HepG2 (cell line): ENCODE measurements around the gene FOXK2. TPM values are rescaled to one million over a fixed set of nuclear protein-coding genes. Genes with fewer than 3 reads are reported as not detected.
A peak's percentile ranks its signal among the peaks of the same experiment; 100 is the strongest.

Source experiments
- EEA1 ChIP-seq: sonication (generic); formaldehyde crosslinking; IDR thresholded peaks from 2 replicates; pipeline ENCODE4 v1.5.1; 2020; ENCODE audit warnings: mild to moderate bottlenecking, missing genetic modification reagents, borderline replicate concordance
- GATAD2A ChIP-seq: IDR thresholded peaks from 2 replicates; pipeline ENCODE4 v1.6.1; 2016
- HOXA7 ChIP-seq: sonication (generic); formaldehyde crosslinking; IDR thresholded peaks from 2 replicates; pipeline ENCODE4 v1.8.1; 2022; ENCODE audit warnings: mild to moderate bottlenecking, missing genetic modification reagents, moderate library complexity
- MXI1 ChIP-seq: IDR thresholded peaks from 3 replicates; pipeline ENCODE4 v1.6.1; 2012; ENCODE audit warnings: low read depth, low read length, inconsistent platforms, borderline replicate concordance
- NFATC3 ChIP-seq: sonication (generic); formaldehyde crosslinking; IDR thresholded peaks from 2 replicates; pipeline ENCODE4 v1.5.1; 2020; ENCODE audit warnings: mild to moderate bottlenecking, missing genetic modification reagents
- NFKB2 ChIP-seq: sonication (generic); formaldehyde crosslinking; IDR thresholded peaks from 2 replicates; pipeline ENCODE4 v1.4.0; 2020; ENCODE audit warnings: missing genetic modification reagents, borderline replicate concordance
- RAD51 ChIP-seq: fragments of 450-650 bp; IDR thresholded peaks from 2 replicates; pipeline ENCODE4 v1.6.1; 2016; ENCODE audit warnings: borderline replicate concordance
- SIX1 ChIP-seq: sonication (generic); formaldehyde crosslinking; IDR thresholded peaks from 2 replicates; pipeline ENCODE4 v1.4.0; 2020; ENCODE audit warnings: missing genetic modification reagents, borderline replicate concordance
- SMARCC2 ChIP-seq: fragments of 450-650 bp; IDR thresholded peaks from 2 replicates; pipeline ENCODE4 v1.6.1; 2017; ENCODE audit warnings: antibody characterized with exemption, mild to moderate bottlenecking
- STAT6 ChIP-seq: sonication (generic); formaldehyde crosslinking; IDR thresholded peaks from 2 replicates; pipeline ENCODE4 v1.4.0; 2020; ENCODE audit warnings: missing genetic modification reagents, mild to moderate bottlenecking, borderline replicate concordance
- ZNF264 ChIP-seq: sonication (generic); formaldehyde crosslinking; IDR thresholded peaks from 2 replicates; pipeline ENCODE4 v1.4.0; 2020; ENCODE audit warnings: missing genetic modification reagents
- ZNF670 ChIP-seq: sonication (generic); formaldehyde crosslinking; IDR thresholded peaks from 2 replicates; pipeline ENCODE4 v1.8.0; 2022; ENCODE audit warnings: mild to moderate bottlenecking, missing genetic modification reagents, borderline replicate concordance
- ZNF709 ChIP-seq: sonication (generic); formaldehyde crosslinking; IDR thresholded peaks from 2 replicates; pipeline ENCODE4 v1.5.0; 2020; ENCODE audit warnings: mild to moderate bottlenecking, missing genetic modification reagents
- ZNF780A ChIP-seq: sonication (generic); formaldehyde crosslinking; IDR thresholded peaks from 2 replicates; pipeline ENCODE4 v1.8.0; 2022; ENCODE audit warnings: mild to moderate bottlenecking, missing genetic modification reagents, moderate library complexity
- polyA plus RNA-seq, 8 experiments: library from polyadenylated mRNA; depleted of rRNA in 3 of 8; stranded (reverse) in 7 of 8; unstranded in 1 of 8; fragments of >200 nt; fragmentation: Illumina TruSeq in 4 of 8; extraction: Trizol in 4 of 8; gene quantifications; 2 replicates each; pipeline versions ENCODE4 v1.2.1 to v1.2.3, GENCODE V29; 2011 to 2016; ENCODE audit warnings: low read depth in 4 of 8, missing spikeins in 1 of 8, mixed read lengths in 1 of 8; ENCODE audit not compliant: insufficient read depth in 1 of 8
- total RNA-seq, 5 experiments: library from RNA; depleted of rRNA; stranded (reverse); fragments of >200 nt; fragmentation: Illumina TruSeq; extraction: Trizol; gene quantifications; 2 replicates each; pipeline ENCODE4 v1.2.3, GENCODE V29; 2016; ENCODE audit warnings: low read depth in 1 of 5
- TF ChIP-seq, protein P1 (sequence below): IDR thresholded peaks from 2 replicates; pipeline ENCODE4 v1.6.1; 2016; ENCODE audit warnings: missing genetic modification reagents, missing compliant biosample characterization
- TF ChIP-seq, protein P2 (sequence below): fragments of 450-650 bp; IDR thresholded peaks from 2 replicates; pipeline ENCODE4 v1.6.1; 2016
- TF ChIP-seq, protein P3 (sequence below): sonication (generic); formaldehyde crosslinking; IDR thresholded peaks from 2 replicates; pipeline ENCODE4 v1.4.0; 2020; ENCODE audit warnings: mild to moderate bottlenecking, missing genetic modification reagents
- TF ChIP-seq, protein P4 (sequence below): sonication (generic); formaldehyde crosslinking; IDR thresholded peaks from 2 replicates; pipeline ENCODE4 v1.4.0; 2020; ENCODE audit warnings: missing genetic modification reagents, borderline replicate concordance
- TF ChIP-seq, protein P5 (sequence below): sonication (generic); formaldehyde crosslinking; IDR thresholded peaks from 2 replicates; pipeline ENCODE4 v1.5.0; 2020; ENCODE audit warnings: missing genetic modification reagents

The FOXK2 gene
- total and polyA plus RNA-seq, 2 of the 13 experiments (the other 11 are each of a cell fraction or from before 2014, with no cell fraction given) = 67.1 to 67.2 TPM

DNA sequence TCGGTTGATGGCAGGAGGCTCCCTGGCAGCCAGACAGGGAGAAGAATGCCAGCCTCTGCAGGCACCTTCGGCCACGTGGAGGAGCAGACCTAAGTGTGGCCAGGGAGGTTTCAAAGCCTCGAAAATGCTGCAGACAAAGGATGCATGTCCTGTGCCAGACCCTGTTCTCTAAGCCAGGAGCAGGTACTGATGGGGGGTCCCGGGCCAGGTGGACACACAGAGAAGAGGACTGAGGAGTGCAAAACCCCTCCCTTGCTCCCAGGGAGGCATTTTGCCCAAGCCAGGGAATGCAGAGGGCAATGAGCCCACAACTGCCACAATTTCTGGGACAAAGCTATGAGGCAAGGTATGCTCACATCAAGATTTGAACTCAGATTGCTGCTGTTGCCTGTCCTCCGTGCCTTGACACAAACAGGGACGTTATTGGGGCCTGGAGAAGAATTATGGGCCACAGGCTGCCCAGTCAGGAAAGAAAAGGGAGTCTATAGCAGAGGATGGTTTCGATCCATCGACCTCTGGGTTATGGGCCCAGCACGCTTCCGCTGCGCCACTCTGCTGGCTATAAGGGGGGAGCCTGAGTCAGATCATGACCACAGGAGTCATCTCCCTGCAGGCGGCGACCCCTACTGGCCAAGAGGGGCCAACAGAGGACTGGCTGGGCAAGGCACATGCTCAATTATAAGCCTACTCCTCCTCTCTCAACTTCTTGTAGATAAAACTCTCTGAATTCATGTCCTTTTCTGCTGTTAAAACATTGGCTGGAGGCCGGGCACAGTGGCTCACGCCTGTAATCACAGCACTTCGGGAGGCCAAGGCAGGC, 25.1 kb upstream of the FOXK2 start (continued):
- TF ChIP-seq STAT6 (CRISPR knock-in tag) (peak; percentile 85), ZNF709 (peak; percentile 93), SIX1 (peak; percentile 69; the same call in 1 of the 2 replicates), ZNF780A (CRISPR knock-in tag) (no peak), HOXA7 (CRISPR knock-in tag) (no peak), GATAD2A (CRISPR knock-in tag) (peak; percentile 96), ZNF264 (CRISPR knock-in tag) (peak; percentile 65; the same call in 1 of the 2 replicates), EEA1 (CRISPR knock-in tag) (peak; percentile 36; the same call in 1 of the 2 replicates), ZNF670 (CRISPR knock-in tag) (peak; percentile 97; the same call in 1 of the 2 replicates), MXI1 (peak; percentile 73; the same call in 2 of the 3 replicates), RAD51 (no peak), NFATC3 (CRISPR knock-in tag) (0 out of 2 replicates have a peak, but pooled peaks have one; percentile 67), SMARCC2 (no peak), NFKB2 (CRISPR knock-in tag) (peak; percentile 68; the same call in 1 of the 2 replicates)
- TF ChIP-seq, protein P1, sequence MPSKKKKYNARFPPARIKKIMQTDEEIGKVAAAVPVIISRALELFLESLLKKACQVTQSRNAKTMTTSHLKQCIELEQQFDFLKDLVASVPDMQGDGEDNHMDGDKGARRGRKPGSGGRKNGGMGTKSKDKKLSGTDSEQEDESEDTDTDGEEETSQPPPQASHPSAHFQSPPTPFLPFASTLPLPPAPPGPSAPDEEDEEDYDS (CRISPR knock-in tag) = peak; percentile 82
- TF ChIP-seq, protein P2, sequence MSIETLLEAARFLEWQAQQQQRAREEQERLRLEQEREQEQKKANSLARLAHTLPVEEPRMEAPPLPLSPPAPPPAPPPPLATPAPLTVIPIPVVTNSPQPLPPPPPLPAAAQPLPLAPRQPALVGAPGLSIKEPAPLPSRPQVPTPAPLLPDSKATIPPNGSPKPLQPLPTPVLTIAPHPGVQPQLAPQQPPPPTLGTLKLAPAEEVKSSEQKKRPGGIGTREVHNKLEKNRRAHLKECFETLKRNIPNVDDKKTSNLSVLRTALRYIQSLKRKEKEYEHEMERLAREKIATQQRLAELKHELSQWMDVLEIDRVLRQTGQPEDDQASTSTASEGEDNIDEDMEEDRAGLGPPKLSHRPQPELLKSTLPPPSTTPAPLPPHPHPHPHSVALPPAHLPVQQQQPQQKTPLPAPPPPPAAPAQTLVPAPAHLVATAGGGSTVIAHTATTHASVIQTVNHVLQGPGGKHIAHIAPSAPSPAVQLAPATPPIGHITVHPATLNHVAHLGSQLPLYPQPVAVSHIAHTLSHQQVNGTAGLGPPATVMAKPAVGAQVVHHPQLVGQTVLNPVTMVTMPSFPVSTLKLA = peak; percentile 35; the same call in 1 of the 2 replicates
- TF ChIP-seq, protein P3, sequence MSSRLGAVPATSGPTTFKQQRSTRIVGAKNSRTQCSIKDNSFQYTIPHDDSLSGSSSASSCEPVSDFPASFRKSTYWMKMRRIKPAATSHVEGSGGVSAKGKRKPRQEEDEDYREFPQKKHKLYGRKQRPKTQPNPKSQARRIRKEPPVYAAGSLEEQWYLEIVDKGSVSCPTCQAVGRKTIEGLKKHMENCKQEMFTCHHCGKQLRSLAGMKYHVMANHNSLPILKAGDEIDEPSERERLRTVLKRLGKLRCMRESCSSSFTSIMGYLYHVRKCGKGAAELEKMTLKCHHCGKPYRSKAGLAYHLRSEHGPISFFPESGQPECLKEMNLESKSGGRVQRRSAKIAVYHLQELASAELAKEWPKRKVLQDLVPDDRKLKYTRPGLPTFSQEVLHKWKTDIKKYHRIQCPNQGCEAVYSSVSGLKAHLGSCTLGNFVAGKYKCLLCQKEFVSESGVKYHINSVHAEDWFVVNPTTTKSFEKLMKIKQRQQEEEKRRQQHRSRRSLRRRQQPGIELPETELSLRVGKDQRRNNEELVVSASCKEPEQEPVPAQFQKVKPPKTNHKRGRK (CRISPR knock-in tag) = no peak
- TF ChIP-seq, protein P4, sequence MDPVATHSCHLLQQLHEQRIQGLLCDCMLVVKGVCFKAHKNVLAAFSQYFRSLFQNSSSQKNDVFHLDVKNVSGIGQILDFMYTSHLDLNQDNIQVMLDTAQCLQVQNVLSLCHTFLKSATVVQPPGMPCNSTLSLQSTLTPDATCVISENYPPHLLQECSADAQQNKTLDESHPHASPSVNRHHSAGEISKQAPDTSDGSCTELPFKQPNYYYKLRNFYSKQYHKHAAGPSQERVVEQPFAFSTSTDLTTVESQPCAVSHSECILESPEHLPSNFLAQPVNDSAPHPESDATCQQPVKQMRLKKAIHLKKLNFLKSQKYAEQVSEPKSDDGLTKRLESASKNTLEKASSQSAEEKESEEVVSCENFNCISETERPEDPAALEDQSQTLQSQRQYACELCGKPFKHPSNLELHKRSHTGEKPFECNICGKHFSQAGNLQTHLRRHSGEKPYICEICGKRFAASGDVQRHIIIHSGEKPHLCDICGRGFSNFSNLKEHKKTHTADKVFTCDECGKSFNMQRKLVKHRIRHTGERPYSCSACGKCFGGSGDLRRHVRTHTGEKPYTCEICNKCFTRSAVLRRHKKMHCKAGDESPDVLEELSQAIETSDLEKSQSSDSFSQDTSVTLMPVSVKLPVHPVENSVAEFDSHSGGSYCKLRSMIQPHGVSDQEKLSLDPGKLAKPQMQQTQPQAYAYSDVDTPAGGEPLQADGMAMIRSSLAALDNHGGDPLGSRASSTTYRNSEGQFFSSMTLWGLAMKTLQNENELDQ = peak; percentile 25; the same call in 1 of the 2 replicates
- TF ChIP-seq, protein P5, sequence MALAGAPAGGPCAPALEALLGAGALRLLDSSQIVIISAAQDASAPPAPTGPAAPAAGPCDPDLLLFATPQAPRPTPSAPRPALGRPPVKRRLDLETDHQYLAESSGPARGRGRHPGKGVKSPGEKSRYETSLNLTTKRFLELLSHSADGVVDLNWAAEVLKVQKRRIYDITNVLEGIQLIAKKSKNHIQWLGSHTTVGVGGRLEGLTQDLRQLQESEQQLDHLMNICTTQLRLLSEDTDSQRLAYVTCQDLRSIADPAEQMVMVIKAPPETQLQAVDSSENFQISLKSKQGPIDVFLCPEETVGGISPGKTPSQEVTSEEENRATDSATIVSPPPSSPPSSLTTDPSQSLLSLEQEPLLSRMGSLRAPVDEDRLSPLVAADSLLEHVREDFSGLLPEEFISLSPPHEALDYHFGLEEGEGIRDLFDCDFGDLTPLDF (CRISPR knock-in tag) = peak; percentile 44; the same call in 1 of the 2 replicates
